Measurements from ENCODE around the gene PIGS.
"Not testable (repeated sequence)": the region's sequence is repeated elsewhere in the genome, so short reads cannot be mapped to it uniquely, and the experiment has no call there.

PIGS gene

GRCh38 chr17:28578246-28579195 lies 7.2 kb upstream of the PIGS start:
- no peak for DNase-seq

GRCh38 chr17:28577466-28577824 lies 6.1 kb upstream of the PIGS start:
- DNase-seq, result no peak

GRCh38 chr17:28576758-28577465 lies 5.6 kb upstream of the PIGS start, which contains the start of gene ALDOC:
TSS of gene ALDOC (minus strand) at chr17:28576895. CDS start at chr17:28575532, 1,363 bp downstream.
- peak; percentile 92 for DNase-seq

GRCh38 chr17:28576016-28576415 lies 4.7 kb upstream of the PIGS start:
- not testable (repeated sequence) for DNase-seq

- DNase-seq, result no peak
Observed at GRCh38 chr17:28575126-28575795, 3.9 kb upstream of the PIGS start.

GRCh38 chr17:28574526-28574925 lies 3.2 kb upstream of the PIGS start:
- DNase-seq, result no peak

- no peak for DNase-seq
Observed at GRCh38 chr17:28573966-28574480, 2.7 kb upstream of the PIGS start.

- DNase-seq, result no peak
Observed at GRCh38 chr17:28573521-28573920, 2.2 kb upstream of the PIGS start.

GRCh38 chr17:28573040-28573380 lies 1.7 kb upstream of the PIGS start:
- no peak for DNase-seq

GRCh38 chr17:28572259-28573039 lies 1.1 kb upstream of the PIGS start:
- DNase-seq, result no peak

GRCh38 chr17:28570716-28571360 lies 486 bp downstream of the PIGS start:
- no peak for DNase-seq

GRCh38 chr17:28569446-28569845 lies 1.9 kb downstream of the PIGS start:
- DNase-seq, result no peak

GRCh38 chr17:28567604-28568003 lies 3.7 kb downstream of the PIGS start:
- no peak for DNase-seq

- no peak for DNase-seq
Observed at GRCh38 chr17:28563475-28563874, 7.8 kb downstream of the PIGS start.

GRCh38 chr17:28555022-28555421 lies 16.3 kb downstream of the PIGS start:
- no peak for DNase-seq

GRCh38 chr17:28554565-28554964 lies 16.8 kb downstream of the PIGS start:
- no peak for DNase-seq

- DNase-seq, result no peak
Observed at GRCh38 chr17:28553000-28553505, 18.3 kb downstream of the PIGS start.

GRCh38 chr17:28552176-28552999 lies 18.9 kb downstream of the PIGS start, which contains the start of gene UNC119:
TSS of gene UNC119 (minus strand) at chr17:28552624. CDS start at chr17:28552557, 67 bp downstream.
- DNase-seq, result peak; percentile 64

- DNase-seq, result no peak
Observed at GRCh38 chr17:28551421-28552175, 19.7 kb downstream of the PIGS start.

GRCh38 chr17:28550858-28551257 lies 20.5 kb downstream of the PIGS start:
- no peak for DNase-seq

All from activated gamma-delta T cell (primary cell).